HCT116 (cell line): ENCODE results near the gene CDYL. TPM values are rescaled to one million over a fixed set of nuclear protein-coding genes. Genes with fewer than 3 reads are reported as not detected.

Source experiments
- ATAC-seq: fragments of 200-7000 bp; cut with Tn5 transposase; 2 replicates; pipeline ENCODE4 v1.9.1; 2020; ENCODE audit warnings: mild to moderate bottlenecking, moderate library complexity
- BruUV-seq: library from RNA; stranded (reverse); fragments of 400-500 nt; replicated peaks from 2 replicates; lab custom pipeline; 2021; lab: Mats Ljungman, UMichigan
- CTCF ChIA-PET: fragments of 300-600 bp; sonication (Branson Sonifier 250); formaldehyde crosslinking; loops from one replicate; lab custom pipeline; 2021; ENCODE audit warnings: antibody characterized with exemption; lab: Charles Lee
- POLR2A ChIA-PET: fragments of 300-600, 350-600 bp; sonication (Branson Sonifier 250); formaldehyde crosslinking; loops from one replicate; lab custom pipeline; 2021; ENCODE audit warnings: antibody characterized with exemption; lab: Charles Lee
- RAD21 ChIA-PET, 2 experiments: fragments of 300-600 bp; sonication (Branson Sonifier 250); formaldehyde crosslinking; loops; one replicate each; lab custom pipeline; 2023; ENCODE audit warnings: low total read pairs in 2 of 2; ENCODE audit not compliant: uncharacterized antibody in 2 of 2, unreplicated experiment in 2 of 2, low non-redundant PET in 1 of 2; lab: Charles Lee
- DNase-seq: peaks from one replicate; pipeline ENCODE4 v3.0.0-alpha.2; 2010; ENCODE audit warnings: low read depth, low spot score
- H2AFZ ChIP-seq: fragments of 200-600 bp; shearing (Covaris generic), sonication (generic); 2 replicates; pipeline ENCODE4 v1.6.1; 2017; ENCODE audit warnings: low read depth, mixed run types, mixed read lengths, antibody characterized with exemption, low read length; ENCODE audit not compliant: poor library complexity, severe bottlenecking
- H3K27ac ChIP-seq: 2 replicates; pipeline ENCODE4 v1.5.1; 2012; ENCODE audit warnings: low read depth, low read length
- H3K27me3 ChIP-seq: fragments of 200-600 bp; sonication (generic); 2 replicates; pipeline ENCODE4 v1.6.1; 2016; ENCODE audit warnings: mixed run types, low read length, mixed read lengths; ENCODE audit not compliant: insufficient read depth
- H3K36me3 ChIP-seq, 2 experiments: fragments of 200-500 bp in 1 of 2; fragments of 200-600 bp in 1 of 2; sonication (Bioruptor generic) in 1 of 2; sonication (generic) in 1 of 2; 2 replicates each; pipeline versions ENCODE4 v1.5.1 to v1.6.1; 2014 to 2016; ENCODE audit warnings: low read length in 2 of 2, inconsistent platforms in 1 of 2, mixed read lengths in 1 of 2, mixed run types in 1 of 2; ENCODE audit not compliant: insufficient read depth in 2 of 2, control insufficient read depth in 1 of 2
- H3K4me1 ChIP-seq, 2 experiments: fragments of 200-600 bp in 1 of 2; sonication (generic) in 1 of 2; 2 replicates each; pipeline versions ENCODE4 v1.5.1 to v1.6.1; 2012 to 2017; ENCODE audit warnings: low read length in 2 of 2, inconsistent platforms in 1 of 2, mild to moderate bottlenecking in 1 of 2, mixed read lengths in 1 of 2, mixed run types in 1 of 2, moderate library complexity in 1 of 2; ENCODE audit not compliant: insufficient read depth in 2 of 2, control insufficient read depth in 1 of 2
- H3K4me2 ChIP-seq: fragments of 200-600 bp; sonication (generic); 2 replicates; pipeline ENCODE4 v1.6.1; 2017; ENCODE audit warnings: mixed run types, low read length, mixed read lengths
- H3K4me3 ChIP-seq, 2 experiments: fragments of 200-600 bp in 1 of 2; sonication (generic) in 1 of 2; replicated peaks in 1 of 2; 2 replicates each; pipeline ENCODE4 v1.5.1; 2011 to 2016; ENCODE audit warnings: low read length in 2 of 2, control low read depth in 1 of 2, low read depth in 1 of 2, mild to moderate bottlenecking in 1 of 2, mixed read lengths in 1 of 2, mixed run types in 1 of 2
- H3K79me2 ChIP-seq: fragments of 200-600 bp; sonication (generic); 2 replicates; pipeline ENCODE4 v1.6.1; 2017; ENCODE audit warnings: mild to moderate bottlenecking, mixed run types, low read length, moderate library complexity, mixed read lengths; ENCODE audit not compliant: insufficient read depth
- H3K9ac ChIP-seq: fragments of 200-600 bp; sonication (generic); 2 replicates; pipeline ENCODE4 v1.6.1; 2016; ENCODE audit warnings: low read length, mixed read lengths
- H3K9me2 ChIP-seq: fragments of 200-600 bp; sonication (generic), shearing (Covaris generic); 2 replicates; pipeline ENCODE4 v1.6.1; 2017; ENCODE audit warnings: mixed run types, mild to moderate bottlenecking, moderate library complexity; ENCODE audit not compliant: insufficient read depth
- H3K9me3 ChIP-seq, 2 experiments: fragments of 200-500 bp in 1 of 2; fragments of 200-600 bp in 1 of 2; sonication (Bioruptor generic) in 1 of 2; sonication (generic) in 1 of 2; 2 replicates each; pipeline ENCODE4 v1.6.1; 2014 to 2017; ENCODE audit warnings: low read length in 2 of 2, mixed read lengths in 2 of 2, inconsistent platforms in 1 of 2, low read depth in 1 of 2, mild to moderate bottlenecking in 1 of 2, mixed run types in 1 of 2, moderate library complexity in 1 of 2; ENCODE audit not compliant: control insufficient read depth in 1 of 2, insufficient read depth in 1 of 2
- H4K20me1 ChIP-seq: fragments of 200-600 bp; sonication (generic), shearing (Covaris generic); 2 replicates; pipeline ENCODE4 v1.6.1; 2017; ENCODE audit warnings: mixed run types, mild to moderate bottlenecking, moderate library complexity; ENCODE audit not compliant: insufficient read depth
- ATF3 ChIP-seq: IDR thresholded peaks from 2 replicates; pipeline ENCODE4 v1.6.1; 2012
- EGR1 ChIP-seq: IDR thresholded peaks from 2 replicates; pipeline ENCODE4 v1.6.1; 2012; ENCODE audit warnings: low read depth
- EZH2 ChIP-seq: fragments of 200-600 bp; sonication (generic); IDR thresholded peaks from 2 replicates; pipeline ENCODE4 v1.6.1; 2017; ENCODE audit warnings: antibody characterized with exemption, mixed run types
- EZH2phosphoT487 ChIP-seq: fragments of 200-600 bp; IDR thresholded peaks from 2 replicates; pipeline ENCODE4 v1.6.1; 2018; ENCODE audit warnings: antibody characterized with exemption, borderline replicate concordance
- FOSL1 ChIP-seq: IDR thresholded peaks from 2 replicates; pipeline ENCODE4 v1.6.1; 2012; ENCODE audit warnings: low read depth
- JUND ChIP-seq: IDR thresholded peaks from 2 replicates; pipeline ENCODE4 v1.6.1; 2012
- POLR2A ChIP-seq: IDR thresholded peaks from 2 replicates; pipeline ENCODE4 v1.7.0; 2011; ENCODE audit warnings: borderline replicate concordance; ENCODE audit not compliant: insufficient read depth, insufficient read length; ENCODE audit errors: extremely low read depth
- RAD21 ChIP-seq: IDR thresholded peaks from 2 replicates; pipeline ENCODE4 v1.6.1; 2012; ENCODE audit warnings: low read depth, mild to moderate bottlenecking
- SIN3A ChIP-seq: IDR thresholded peaks from 2 replicates; pipeline ENCODE4 v1.6.1; 2012; ENCODE audit warnings: low read depth
- SRF ChIP-seq: IDR thresholded peaks from 2 replicates; pipeline ENCODE4 v1.6.1; 2012; ENCODE audit warnings: low read depth
- TCF7L2 ChIP-seq: IDR thresholded peaks from 2 replicates; pipeline ENCODE4 v1.7.0; 2011; ENCODE audit warnings: borderline replicate concordance, inconsistent platforms; ENCODE audit not compliant: insufficient read depth, insufficient read length; ENCODE audit errors: extremely low read depth
- ZNF274 ChIP-seq: fragments of 200-500 bp; sonication (Bioruptor generic); IDR thresholded peaks from 2 replicates; pipeline ENCODE4 v1.6.1; 2014; ENCODE audit warnings: mild to moderate bottlenecking, low read depth, low read length, inconsistent platforms
- intact Hi-C: fragments of 100-400 bp; cut with micrococcal nuclease; formaldehyde crosslinking; loops from 2 replicates; pipeline ENCODE4 v1.10.0; 2022
- total RNA-seq: library from RNA; stranded (reverse); gene quantifications from one replicate; pipeline ENCODE4 v1.2.1, GENCODE V29; 2021; ENCODE audit not compliant: unreplicated experiment
- TF ChIP-seq, protein P1 (sequence below): IDR thresholded peaks from 2 replicates; pipeline ENCODE4 v1.6.1; 2011; ENCODE audit warnings: mild to moderate bottlenecking, low read length, moderate library complexity; ENCODE audit not compliant: insufficient replicate concordance; ENCODE audit errors: extremely low read depth
- TF ChIP-seq, protein P2 (sequence below): IDR thresholded peaks from 2 replicates; pipeline ENCODE4 v1.6.1; 2012
- TF ChIP-seq, protein P3 (sequence below), 3 experiments: fragments of 200-600 bp in 1 of 3; sonication (generic) in 1 of 3; IDR thresholded peaks in 2 of 3; conservative IDR thresholded peaks in 1 of 3; 2 replicates each; pipeline ENCODE4 v1.5.1; 2012 to 2017; ENCODE audit warnings: low read depth in 2 of 3, low read length in 2 of 3, antibody characterized with exemption in 1 of 3, borderline replicate concordance in 1 of 3, control low read depth in 1 of 3, mild to moderate bottlenecking in 1 of 3, mixed read lengths in 1 of 3, mixed run types in 1 of 3, moderate library complexity in 1 of 3; ENCODE audit not compliant: insufficient read depth in 1 of 3

The CDYL gene
- total RNA-seq, 1 experiment from 2014 or later: 42.6 TPM

DNA sequence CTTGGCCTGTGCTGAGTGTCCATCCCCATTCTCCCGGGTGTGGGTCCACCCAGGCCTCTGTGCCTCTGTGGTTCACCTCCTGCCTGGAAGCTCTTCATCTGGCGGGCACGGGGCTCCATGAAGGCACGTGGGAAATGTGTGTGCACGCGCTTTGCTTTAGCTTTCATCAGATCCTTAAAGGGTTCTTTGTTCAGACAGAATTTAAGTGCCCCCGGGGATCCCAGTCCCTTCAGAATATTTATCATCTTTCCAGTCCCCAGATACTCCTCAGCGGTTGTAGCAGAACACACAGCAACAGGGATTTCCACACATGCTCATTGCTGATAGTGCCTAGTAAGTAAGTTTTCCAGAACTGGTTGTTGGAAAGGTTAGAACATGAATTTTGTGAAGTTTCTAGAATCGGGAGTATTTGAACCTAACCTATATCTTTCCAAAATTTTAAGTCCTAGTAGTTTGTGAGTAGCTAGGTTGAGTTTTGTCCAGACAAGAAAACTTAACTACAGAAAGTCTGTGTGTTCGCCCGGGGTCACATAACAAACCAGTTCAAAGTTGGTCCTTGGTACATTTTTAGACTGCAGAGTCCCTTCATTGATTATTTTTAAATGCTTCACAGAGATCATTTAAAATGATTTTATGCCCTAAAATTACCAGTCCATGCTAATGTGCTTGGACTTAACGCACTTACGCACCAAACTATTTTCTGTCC, 159.9 kb downstream of the CDYL start:
- Histone ChIP-seq H3K9me2 (no peaks in the 10 kb centered on the region), H3K9me3 (no peaks in the 10 kb centered on the region), H2AFZ (no peak overlapping the region), H4K20me1 (no peaks in the 10 kb centered on the region; the same call in 1 of the 2 replicates), H3K36me3 (peaks cover 0 to 5% of the 10 kb centered on the region in 2 experiments; a peak in 1 of 4 replicates), H3K4me2 (no peak overlapping the region), H3K4me3 (no peak overlapping the region), H3K79me2 (peaks cover 27% of the 10 kb centered on the region), H3K9ac (no peak overlapping the region), H3K27me3 (no peaks in the 10 kb centered on the region), H3K27ac (no peak overlapping the region), H3K4me1 (peaks cover 22 to 26% of the 10 kb centered on the region in 2 experiments)
- ChIA-PET RAD21 (no interaction called here), POLR2A (no interaction called here), CTCF (no interaction called here)
- DNase-seq: no peak
- BruUV-seq: no TSS peak
- intact Hi-C loops: loop anchor here (1.0 to 10.0 kb wide), 5 partner anchors 131 to 623 kb away; partner anchors contain the start of gene CDYL
- TF ChIP-seq EZH2phosphoT487 (no peak), EGR1 (no peak), SIN3A (no peak), SRF (no peak), JUND (no peak), TCF7L2 (no peak), FOSL1 (no peak), RAD21 (no peak), ZNF274 (no peak), POLR2A (no peak), ATF3 (no peak), EZH2 (no peak)
- TF ChIP-seq, protein P1, sequence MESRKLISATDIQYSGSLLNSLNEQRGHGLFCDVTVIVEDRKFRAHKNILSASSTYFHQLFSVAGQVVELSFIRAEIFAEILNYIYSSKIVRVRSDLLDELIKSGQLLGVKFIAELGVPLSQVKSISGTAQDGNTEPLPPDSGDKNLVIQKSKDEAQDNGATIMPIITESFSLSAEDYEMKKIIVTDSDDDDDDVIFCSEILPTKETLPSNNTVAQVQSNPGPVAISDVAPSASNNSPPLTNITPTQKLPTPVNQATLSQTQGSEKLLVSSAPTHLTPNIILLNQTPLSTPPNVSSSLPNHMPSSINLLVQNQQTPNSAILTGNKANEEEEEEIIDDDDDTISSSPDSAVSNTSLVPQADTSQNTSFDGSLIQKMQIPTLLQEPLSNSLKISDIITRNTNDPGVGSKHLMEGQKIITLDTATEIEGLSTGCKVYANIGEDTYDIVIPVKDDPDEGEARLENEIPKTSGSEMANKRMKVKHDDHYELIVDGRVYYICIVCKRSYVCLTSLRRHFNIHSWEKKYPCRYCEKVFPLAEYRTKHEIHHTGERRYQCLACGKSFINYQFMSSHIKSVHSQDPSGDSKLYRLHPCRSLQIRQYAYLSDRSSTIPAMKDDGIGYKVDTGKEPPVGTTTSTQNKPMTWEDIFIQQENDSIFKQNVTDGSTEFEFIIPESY: no peak
- TF ChIP-seq, protein P2, sequence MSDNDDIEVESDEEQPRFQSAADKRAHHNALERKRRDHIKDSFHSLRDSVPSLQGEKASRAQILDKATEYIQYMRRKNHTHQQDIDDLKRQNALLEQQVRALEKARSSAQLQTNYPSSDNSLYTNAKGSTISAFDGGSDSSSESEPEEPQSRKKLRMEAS: no peak
- TF ChIP-seq, protein P3, sequence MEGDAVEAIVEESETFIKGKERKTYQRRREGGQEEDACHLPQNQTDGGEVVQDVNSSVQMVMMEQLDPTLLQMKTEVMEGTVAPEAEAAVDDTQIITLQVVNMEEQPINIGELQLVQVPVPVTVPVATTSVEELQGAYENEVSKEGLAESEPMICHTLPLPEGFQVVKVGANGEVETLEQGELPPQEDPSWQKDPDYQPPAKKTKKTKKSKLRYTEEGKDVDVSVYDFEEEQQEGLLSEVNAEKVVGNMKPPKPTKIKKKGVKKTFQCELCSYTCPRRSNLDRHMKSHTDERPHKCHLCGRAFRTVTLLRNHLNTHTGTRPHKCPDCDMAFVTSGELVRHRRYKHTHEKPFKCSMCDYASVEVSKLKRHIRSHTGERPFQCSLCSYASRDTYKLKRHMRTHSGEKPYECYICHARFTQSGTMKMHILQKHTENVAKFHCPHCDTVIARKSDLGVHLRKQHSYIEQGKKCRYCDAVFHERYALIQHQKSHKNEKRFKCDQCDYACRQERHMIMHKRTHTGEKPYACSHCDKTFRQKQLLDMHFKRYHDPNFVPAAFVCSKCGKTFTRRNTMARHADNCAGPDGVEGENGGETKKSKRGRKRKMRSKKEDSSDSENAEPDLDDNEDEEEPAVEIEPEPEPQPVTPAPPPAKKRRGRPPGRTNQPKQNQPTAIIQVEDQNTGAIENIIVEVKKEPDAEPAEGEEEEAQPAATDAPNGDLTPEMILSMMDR (IDR thresholded peaks at IDR 0.05 in 2 of 3, conservative IDR thresholded peaks at IDR 0.05 in 1 of 3; ENCODE audit: borderline replicate concordance in 1 of 3, insufficient read depth in 1 of 3, low read depth in 2 of 3, low read length in 2 of 3): no peak
- ATAC-seq: no peak
